Endometrial microvascular endothelial cells (primary cell): ENCODE measurements around the gene FOXI1. TPM values are rescaled to one million over a fixed set of nuclear protein-coding genes. Genes with fewer than 3 reads are reported as not detected.

ENCODE experiments used
- in situ Hi-C: cut with HindIII; loops from 2 replicates; pipeline ENCODE4 v1.10.0; 2017; ENCODE audit warnings: low sequenced_read_pairs, low pct_unique_long_range_greater_than_20kb; ENCODE audit errors: inconsistent ontology term
- total RNA-seq: library from RNA; depleted of rRNA; stranded (reverse); fragments of >200 nt; gene quantifications from one replicate; pipeline ENCODE4 v1.2.3, GENCODE V29; 2015; ENCODE audit errors: inconsistent ontology term

FOXI1 gene
- not detected for total RNA-seq

- in situ Hi-C loops: no loop called here
Observed at GRCh38 chr5:170105642-170106611, at the start of gene FOXI1. Gene FOXI1 (plus strand): TSS chr5:170105897. CDS start chr5:170105958, 61 bp downstream.

- in situ Hi-C loops: no loop called here
Observed at GRCh38 chr5:170056561-170057267, 49.0 kb upstream of the FOXI1 start.

- in situ Hi-C loops: no loop called here
Observed at GRCh38 chr5:170057311-170057710, 48.4 kb upstream of the FOXI1 start.

GRCh38 chr5:170059221-170059620 is 46.5 kb upstream of the FOXI1 start:
- in situ Hi-C loops: no loop called here

GRCh38 chr5:170067152-170067551 is 38.5 kb upstream of the FOXI1 start:
- in situ Hi-C loops: no loop called here

- in situ Hi-C loops: no loop called here
Observed at GRCh38 chr5:170067574-170068170, 38.0 kb upstream of the FOXI1 start.

GRCh38 chr5:170069512-170069911 is 36.2 kb upstream of the FOXI1 start:
- in situ Hi-C loops: no loop called here

GRCh38 chr5:170070556-170071412 is 34.9 kb upstream of the FOXI1 start:
- in situ Hi-C loops: no loop called here

GRCh38 chr5:170071748-170072147 is 33.9 kb upstream of the FOXI1 start:
- in situ Hi-C loops: no loop called here

- in situ Hi-C loops: no loop called here
Observed at GRCh38 chr5:170075696-170076095, 30.0 kb upstream of the FOXI1 start.

- in situ Hi-C loops: no loop called here
Observed at GRCh38 chr5:170076211-170076610, 29.5 kb upstream of the FOXI1 start.

- in situ Hi-C loops: no loop called here
Observed at GRCh38 chr5:170076739-170077138, 29.0 kb upstream of the FOXI1 start.

GRCh38 chr5:170077526-170077925 is 28.2 kb upstream of the FOXI1 start:
- in situ Hi-C loops: no loop called here

- in situ Hi-C loops: no loop called here
Observed at GRCh38 chr5:170078458-170078857, 27.2 kb upstream of the FOXI1 start.

- in situ Hi-C loops: no loop called here
Observed at GRCh38 chr5:170078931-170079330, 26.8 kb upstream of the FOXI1 start.

- in situ Hi-C loops: no loop called here
Observed at GRCh38 chr5:170080217-170080616, 25.5 kb upstream of the FOXI1 start.

- in situ Hi-C loops: no loop called here
Observed at GRCh38 chr5:170080786-170081445, 24.8 kb upstream of the FOXI1 start.

- in situ Hi-C loops: no loop called here
Observed at GRCh38 chr5:170081616-170082015, 24.1 kb upstream of the FOXI1 start.
